ENCODE measurements around the gene BTN3A1. TPM values are rescaled to one million over a fixed set of nuclear protein-coding genes. Genes with fewer than 3 reads are reported as not detected.

Gene BTN3A1
- total and polyA plus RNA-seq, 2 of the 13 experiments (the other 11 are each of a cell fraction or from before 2014, with no cell fraction given), result 13.3 to 14.0 TPM

DNA sequence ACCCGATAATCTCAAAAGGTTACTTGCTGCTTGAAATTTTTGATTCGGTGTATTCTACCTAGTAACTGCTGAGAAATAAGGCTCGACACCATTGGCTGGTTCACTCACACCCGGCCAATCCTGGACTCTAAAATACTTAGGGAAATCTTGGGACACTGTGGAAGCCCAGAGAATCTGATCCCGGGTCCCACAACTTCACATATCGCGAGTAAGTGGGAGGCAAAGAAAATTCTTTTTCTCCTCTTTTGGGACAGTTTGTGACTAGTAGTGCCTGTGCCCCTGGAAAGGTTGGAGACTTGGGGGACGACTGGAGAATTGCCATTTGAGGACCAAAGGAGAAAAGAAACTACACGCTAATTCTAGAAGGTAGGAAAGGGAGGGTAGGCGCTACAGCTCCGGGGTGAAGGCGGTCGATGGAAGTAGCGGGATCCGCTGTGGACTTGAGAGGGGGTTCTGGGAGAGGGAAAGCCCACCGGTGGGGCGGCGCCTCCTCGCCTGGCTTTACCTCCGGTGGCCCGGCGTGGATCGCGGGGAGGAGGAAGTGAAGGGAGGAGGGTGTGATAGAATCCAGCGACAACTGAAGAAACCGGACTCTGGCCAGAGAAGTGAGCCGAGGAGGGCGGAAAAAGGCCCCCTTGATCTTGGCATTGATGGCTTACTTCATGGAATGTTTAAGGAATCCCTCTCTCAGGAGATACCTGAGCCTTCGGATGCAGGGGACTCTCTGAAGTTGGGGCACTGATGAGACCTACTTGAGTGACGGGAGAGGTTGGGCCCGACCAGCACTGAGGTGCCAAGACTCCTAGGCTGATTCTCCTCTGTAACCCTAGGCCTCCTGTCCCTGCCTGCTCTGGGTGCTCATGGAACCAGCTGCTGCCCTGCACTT lies 19.4 kb downstream of the BTN3A1 start (continued):
- TF ChIP-seq DNMT3B (CRISPR knock-in tag; conservative IDR thresholded peaks at IDR 0.05), result no peak
- TF ChIP-seq, protein P1, sequence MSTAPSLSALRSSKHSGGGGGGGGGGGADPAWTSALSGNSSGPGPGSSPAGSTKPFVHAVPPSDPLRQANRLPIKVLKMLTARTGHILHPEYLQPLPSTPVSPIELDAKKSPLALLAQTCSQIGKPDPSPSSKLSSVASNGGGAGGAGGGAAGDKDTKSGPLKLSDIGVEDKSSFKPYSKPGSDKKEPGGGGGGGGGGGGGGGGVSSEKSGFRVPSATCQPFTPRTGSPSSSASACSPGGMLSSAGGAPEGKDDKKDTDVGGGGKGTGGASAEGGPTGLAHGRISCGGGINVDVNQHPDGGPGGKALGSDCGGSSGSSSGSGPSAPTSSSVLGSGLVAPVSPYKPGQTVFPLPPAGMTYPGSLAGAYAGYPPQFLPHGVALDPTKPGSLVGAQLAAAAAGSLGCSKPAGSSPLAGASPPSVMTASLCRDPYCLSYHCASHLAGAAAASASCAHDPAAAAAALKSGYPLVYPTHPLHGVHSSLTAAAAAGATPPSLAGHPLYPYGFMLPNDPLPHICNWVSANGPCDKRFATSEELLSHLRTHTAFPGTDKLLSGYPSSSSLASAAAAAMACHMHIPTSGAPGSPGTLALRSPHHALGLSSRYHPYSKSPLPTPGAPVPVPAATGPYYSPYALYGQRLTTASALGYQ (CRISPR knock-in tag; IDR thresholded peaks at IDR 0.05), result no peak
- TF ChIP-seq, protein P2, sequence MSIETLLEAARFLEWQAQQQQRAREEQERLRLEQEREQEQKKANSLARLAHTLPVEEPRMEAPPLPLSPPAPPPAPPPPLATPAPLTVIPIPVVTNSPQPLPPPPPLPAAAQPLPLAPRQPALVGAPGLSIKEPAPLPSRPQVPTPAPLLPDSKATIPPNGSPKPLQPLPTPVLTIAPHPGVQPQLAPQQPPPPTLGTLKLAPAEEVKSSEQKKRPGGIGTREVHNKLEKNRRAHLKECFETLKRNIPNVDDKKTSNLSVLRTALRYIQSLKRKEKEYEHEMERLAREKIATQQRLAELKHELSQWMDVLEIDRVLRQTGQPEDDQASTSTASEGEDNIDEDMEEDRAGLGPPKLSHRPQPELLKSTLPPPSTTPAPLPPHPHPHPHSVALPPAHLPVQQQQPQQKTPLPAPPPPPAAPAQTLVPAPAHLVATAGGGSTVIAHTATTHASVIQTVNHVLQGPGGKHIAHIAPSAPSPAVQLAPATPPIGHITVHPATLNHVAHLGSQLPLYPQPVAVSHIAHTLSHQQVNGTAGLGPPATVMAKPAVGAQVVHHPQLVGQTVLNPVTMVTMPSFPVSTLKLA (IDR thresholded peaks at IDR 0.05), result no peak
- TF ChIP-seq, protein P3, sequence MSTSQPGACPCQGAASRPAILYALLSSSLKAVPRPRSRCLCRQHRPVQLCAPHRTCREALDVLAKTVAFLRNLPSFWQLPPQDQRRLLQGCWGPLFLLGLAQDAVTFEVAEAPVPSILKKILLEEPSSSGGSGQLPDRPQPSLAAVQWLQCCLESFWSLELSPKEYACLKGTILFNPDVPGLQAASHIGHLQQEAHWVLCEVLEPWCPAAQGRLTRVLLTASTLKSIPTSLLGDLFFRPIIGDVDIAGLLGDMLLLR (CRISPR knock-in tag; IDR thresholded peaks at IDR 0.05), result no peak
- TF ChIP-seq DDIT3 (CRISPR knock-in tag; IDR thresholded peaks at IDR 0.05), result no peak
- TF ChIP-seq PITX1 (CRISPR knock-in tag; IDR thresholded peaks at IDR 0.05), result 0 out of 2 replicates have a peak, but pooled peaks have one; percentile 13
- no peak for TF ChIP-seq ZBTB34 (CRISPR knock-in tag; IDR thresholded peaks at IDR 0.05)
- TF ChIP-seq, protein P4, sequence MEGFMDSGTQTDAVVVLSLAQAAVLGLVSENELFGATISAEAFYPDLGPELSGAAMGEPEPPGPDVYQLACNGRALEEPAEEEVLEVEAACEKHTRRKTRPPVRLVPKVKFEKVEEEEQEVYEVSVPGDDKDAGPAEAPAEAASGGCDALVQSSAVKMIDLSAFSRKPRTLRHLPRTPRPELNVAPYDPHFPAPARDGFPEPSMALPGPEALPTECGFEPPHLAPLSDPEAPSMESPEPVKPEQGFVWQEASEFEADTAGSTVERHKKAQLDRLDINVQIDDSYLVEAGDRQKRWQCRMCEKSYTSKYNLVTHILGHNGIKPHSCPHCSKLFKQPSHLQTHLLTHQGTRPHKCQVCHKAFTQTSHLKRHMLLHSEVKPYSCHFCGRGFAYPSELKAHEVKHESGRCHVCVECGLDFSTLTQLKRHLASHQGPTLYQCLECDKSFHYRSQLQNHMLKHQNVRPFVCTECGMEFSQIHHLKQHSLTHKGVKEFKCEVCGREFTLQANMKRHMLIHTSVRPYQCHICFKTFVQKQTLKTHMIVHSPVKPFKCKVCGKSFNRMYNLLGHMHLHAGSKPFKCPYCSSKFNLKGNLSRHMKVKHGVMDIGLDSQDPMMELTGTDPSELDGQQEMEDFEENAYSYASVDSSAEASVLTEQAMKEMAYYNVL (CRISPR knock-in tag; IDR thresholded peaks at IDR 0.05; ENCODE audit: borderline replicate concordance), result peak; percentile 50; the same call in 1 of the 2 replicates
- no peak for TF ChIP-seq HDAC6 (IDR thresholded peaks at IDR 0.05; ENCODE audit: low read depth, low read length)
- TF ChIP-seq NR3C1 (CRISPR knock-in tag; IDR thresholded peaks at IDR 0.05), result no peak
- no peak for TF ChIP-seq ZIK1 (CRISPR knock-in tag; IDR thresholded peaks at IDR 0.05; ENCODE audit: borderline replicate concordance, low read depth)
- TF ChIP-seq TARDBP (CRISPR knock-in tag; IDR thresholded peaks at IDR 0.05), result no peak
- TF ChIP-seq ZBTB49 (CRISPR knock-in tag; IDR thresholded peaks at IDR 0.05; ENCODE audit: borderline replicate concordance), result no peak
- TF ChIP-seq E2F1 (CRISPR knock-in tag; IDR thresholded peaks at IDR 0.05), result no peak
- TF ChIP-seq ZNF557 (CRISPR knock-in tag; IDR thresholded peaks at IDR 0.05), result 0 out of 2 replicates have a peak, but pooled peaks have one; percentile 70
